Transverse colon (tissue), 4 donors: Measurements from ENCODE around the gene CUZD1. TPM values are rescaled to one million over a fixed set of nuclear protein-coding genes. Genes with fewer than 3 reads are reported as not detected.

Experiments used
- DNase-seq: peaks from one replicate; pipeline ENCODE4 v3.0.0-alpha.2; 2019
- H3K27ac ChIP-seq, 4 donors: fragments of 200-600 bp; sonication (generic); 2 replicates each; pipeline ENCODE4 v1.5.1; 2016 to 2018; ENCODE audit warnings: inconsistent platforms in 4 of 4
- H3K27me3 ChIP-seq: fragments of 200-600 bp; sonication (generic); 2 replicates; pipeline ENCODE4 v1.5.1; 2017; ENCODE audit warnings: inconsistent platforms
- H3K36me3 ChIP-seq, 4 donors: fragments of 200-600 bp; sonication (generic); 2 replicates each; pipeline ENCODE4 v1.5.1; 2017 to 2019; ENCODE audit warnings: inconsistent platforms in 4 of 4
- H3K4me1 ChIP-seq, 4 donors: fragments of 200-600 bp; sonication (generic); 2 replicates each; pipeline ENCODE4 v1.5.1; 2017 to 2020; ENCODE audit warnings: inconsistent platforms in 4 of 4
- H3K4me3 ChIP-seq, 4 donors: fragments of 200-600 bp; sonication (generic); 1 replicate in 1 of 4; 2 replicates in 3 of 4; pipeline versions ENCODE4 v1.5.1 to v1.6.1; 2017 to 2019; ENCODE audit warnings: inconsistent platforms in 4 of 4
- H3K9me3 ChIP-seq, 2 donors: fragments of 200-600 bp; sonication (generic); 2 replicates each; pipeline ENCODE4 v1.5.1; 2017 to 2019; ENCODE audit warnings: inconsistent platforms in 2 of 2
- EP300 ChIP-seq: sonication (generic); formaldehyde crosslinking; IDR thresholded peaks from one replicate; pipeline ENCODE4 v1.6.1; 2017; ENCODE audit warnings: antibody characterized with exemption, low read depth
- POLR2A ChIP-seq: fragments of 450-650 bp; IDR thresholded peaks from one replicate; pipeline ENCODE4 v1.6.1; 2016; ENCODE audit warnings: antibody characterized with exemption, mild to moderate bottlenecking, moderate library complexity
- POLR2AphosphoS5 ChIP-seq, 3 donors: sonication (generic); formaldehyde crosslinking; IDR thresholded peaks; one replicate each; pipeline ENCODE4 v1.6.1; 2016; ENCODE audit warnings: antibody characterized with exemption in 3 of 3
- WGBS, 2 donors: methylation state at CpG; one replicate each; pipeline ENCODE4 v1.1.5; 2018; ENCODE audit warnings: low coverage in 1 of 2; 5-methylcytosine and 5-hydroxymethylcytosine counted together
- in situ Hi-C, 4 donors: fragments of 200-750 bp; cut with MboI; loops; one replicate each; pipeline versions ENCODE4 v1.15.0 to v1.15.1; 2017; ENCODE audit warnings: low sequenced_read_pairs in 3 of 4, low pct_ligation_motif_present in 1 of 4, low pct_unique_long_range_greater_than_20kb in 1 of 4
- intact Hi-C: fragments of 100-400 bp; cut with DNase I; formaldehyde crosslinking; loops from one replicate; pipeline ENCODE4 v1.15.1; 2023; ENCODE audit warnings: low total_unique reads
- total RNA-seq, 4 donors: library from RNA; depleted of rRNA; stranded (reverse); fragments of >200 nt; gene quantifications; one replicate each; pipeline ENCODE4 v1.1.0, GENCODE V29; 2016
- TF ChIP-seq, protein P1 (sequence below), 5 experiments: fragments of 200-600 bp in 3 of 5; fragments of 450-650 bp in 2 of 5; sonication (generic) in 3 of 5; IDR thresholded peaks; 1 replicate in 2 of 5; 2 replicates in 3 of 5; pipeline ENCODE4 v1.5.1; 2016 to 2017; ENCODE audit warnings: antibody characterized with exemption in 5 of 5, inconsistent platforms in 3 of 5, mild to moderate bottlenecking in 2 of 5, moderate library complexity in 1 of 5

The CUZD1 gene
- total RNA-seq, 4 donors from 2014 or later: 0.41 to 1.1 TPM; not detected in 2

DNA sequence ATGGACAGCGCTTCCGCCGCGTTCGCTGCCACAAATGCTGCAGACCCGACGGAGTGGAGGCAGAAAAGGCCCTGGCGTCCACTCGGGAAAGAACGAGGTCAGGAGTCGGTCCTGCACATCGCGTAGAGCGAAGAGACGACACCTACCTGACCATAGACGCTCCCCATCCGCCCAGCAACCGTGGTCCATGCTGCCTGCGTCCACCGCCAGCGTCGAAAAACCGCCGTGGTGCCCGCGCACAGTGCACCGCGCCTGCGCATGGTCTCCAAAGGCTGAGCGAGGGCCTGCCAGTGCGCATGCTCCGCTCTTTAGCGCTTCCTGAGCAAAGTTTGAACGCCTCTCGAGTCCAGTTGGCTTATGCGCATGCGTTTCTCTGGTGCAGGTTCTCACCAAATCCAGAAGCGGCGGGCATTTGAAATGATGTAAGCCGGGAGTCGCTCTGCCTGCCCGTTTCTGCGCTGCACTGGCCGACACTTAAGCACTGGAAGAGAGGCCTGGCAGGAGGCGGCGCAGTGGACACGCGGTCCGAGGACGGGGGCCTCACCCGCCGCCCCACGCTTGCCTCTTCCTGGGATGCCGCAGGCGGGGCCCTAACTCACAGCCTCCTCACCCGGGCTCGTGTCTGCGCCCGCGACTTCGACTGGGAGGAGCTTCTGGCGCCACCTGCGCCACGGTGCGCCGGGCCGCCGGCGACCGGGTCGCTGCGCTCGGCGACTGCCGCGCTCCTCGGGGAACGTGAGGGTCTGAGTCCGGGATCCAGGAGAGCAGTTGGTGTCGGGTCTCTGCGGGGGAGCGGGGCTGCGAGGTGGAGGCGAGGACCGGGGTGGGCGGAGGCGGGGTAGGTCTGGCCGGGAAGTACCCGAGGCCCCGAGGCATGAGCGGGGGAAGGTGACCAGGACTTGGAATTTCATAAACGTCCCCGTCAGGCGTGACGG, 33.9 kb upstream of the CUZD1 start, which contains the start of gene FAM24B:
TSS of gene FAM24B (minus strand) at position 243 of the 935 bp plus-strand sequence. CDS start 29,066 bp downstream, outside the sequence.
- H3K36me3 ChIP-seq: no peaks in the 10 kb centered on the region
- 12% methylated on average over 75 of the region's 95 CpGs; no CpG with 5 or more reads in 1 of the 2 donors for WGBS, 2 donors
- peak within 1 kb of the TSS; percentile 40 to 70 (median 48) for H3K4me3 ChIP-seq
- intact Hi-C loops: loop anchor here (10.0 kb wide), 1 partner anchor 65 kb away; no protein-coding TSS in a partner anchor
- H3K9me3 ChIP-seq: no peaks in the 10 kb centered on the region
- in situ Hi-C loops: no loop called here
- H3K27me3 ChIP-seq: no peaks in the 10 kb centered on the region
- peak within 1 kb of the TSS; percentile 65 to 77 (median 72) for H3K27ac ChIP-seq
- TF ChIP-seq POLR2A: peak; percentile 45
- no peak for TF ChIP-seq EP300
- TF ChIP-seq POLR2AphosphoS5 (IDR thresholded peaks at IDR 0.05): peak in 1 of 3 donors; percentile 47
- H3K4me1 ChIP-seq: peaks cover 4 to 18% (median 11%) of the 10 kb centered on the region in 4 donors
- DNase-seq: peak; percentile 95

DNA sequence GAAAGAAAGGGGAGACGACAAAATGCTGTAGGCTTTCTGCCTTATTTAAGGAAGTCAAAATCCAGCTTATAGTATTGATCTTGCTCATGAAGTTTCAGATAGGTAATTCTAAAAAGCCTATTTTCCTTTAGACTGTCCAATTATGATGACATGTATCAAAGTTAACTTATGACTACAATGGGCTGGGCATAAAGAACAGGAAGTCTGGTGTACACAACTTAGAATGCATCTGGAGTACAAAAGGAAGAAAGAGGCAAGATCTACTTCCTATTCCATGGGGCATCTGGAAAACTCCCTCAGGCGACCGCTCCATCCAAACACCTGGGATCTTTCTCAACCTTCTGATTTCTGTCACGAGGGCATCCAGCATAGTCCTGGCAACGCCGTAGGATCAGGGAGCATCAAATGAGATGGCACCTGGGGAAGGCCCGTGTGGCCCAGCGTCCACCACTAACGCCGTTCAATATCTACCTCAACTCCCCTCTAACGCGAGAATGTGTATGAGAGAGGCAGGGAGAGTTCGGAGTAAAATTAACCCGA, 33.2 kb upstream of the CUZD1 start:
- peak; percentile 9 for DNase-seq
- in situ Hi-C loops (no loop called here), intact Hi-C loops (no loop called here)
- no peaks in the 10 kb centered on the region for H3K9me3 ChIP-seq
- H3K27me3 ChIP-seq: no peaks in the 10 kb centered on the region
- peak overlapping the region; percentile 40 to 70 (median 48) for H3K4me3 ChIP-seq
- 49 to 56% methylated on average over 3 to 13 of the region's 14 CpGs for WGBS, 2 donors
- no peaks in the 10 kb centered on the region for H3K36me3 ChIP-seq
- H3K4me1 ChIP-seq: peaks cover 4 to 18% (median 11%) of the 10 kb centered on the region in 4 donors
- TF ChIP-seq EP300: no peak
- TF ChIP-seq, protein P1, sequence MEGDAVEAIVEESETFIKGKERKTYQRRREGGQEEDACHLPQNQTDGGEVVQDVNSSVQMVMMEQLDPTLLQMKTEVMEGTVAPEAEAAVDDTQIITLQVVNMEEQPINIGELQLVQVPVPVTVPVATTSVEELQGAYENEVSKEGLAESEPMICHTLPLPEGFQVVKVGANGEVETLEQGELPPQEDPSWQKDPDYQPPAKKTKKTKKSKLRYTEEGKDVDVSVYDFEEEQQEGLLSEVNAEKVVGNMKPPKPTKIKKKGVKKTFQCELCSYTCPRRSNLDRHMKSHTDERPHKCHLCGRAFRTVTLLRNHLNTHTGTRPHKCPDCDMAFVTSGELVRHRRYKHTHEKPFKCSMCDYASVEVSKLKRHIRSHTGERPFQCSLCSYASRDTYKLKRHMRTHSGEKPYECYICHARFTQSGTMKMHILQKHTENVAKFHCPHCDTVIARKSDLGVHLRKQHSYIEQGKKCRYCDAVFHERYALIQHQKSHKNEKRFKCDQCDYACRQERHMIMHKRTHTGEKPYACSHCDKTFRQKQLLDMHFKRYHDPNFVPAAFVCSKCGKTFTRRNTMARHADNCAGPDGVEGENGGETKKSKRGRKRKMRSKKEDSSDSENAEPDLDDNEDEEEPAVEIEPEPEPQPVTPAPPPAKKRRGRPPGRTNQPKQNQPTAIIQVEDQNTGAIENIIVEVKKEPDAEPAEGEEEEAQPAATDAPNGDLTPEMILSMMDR (IDR thresholded peaks at IDR 0.05): no peak
- TF ChIP-seq POLR2A: no peak
- no peak for TF ChIP-seq POLR2AphosphoS5 (IDR thresholded peaks at IDR 0.05)
- peak overlapping the region; percentile 65 to 77 (median 72) for H3K27ac ChIP-seq

DNA sequence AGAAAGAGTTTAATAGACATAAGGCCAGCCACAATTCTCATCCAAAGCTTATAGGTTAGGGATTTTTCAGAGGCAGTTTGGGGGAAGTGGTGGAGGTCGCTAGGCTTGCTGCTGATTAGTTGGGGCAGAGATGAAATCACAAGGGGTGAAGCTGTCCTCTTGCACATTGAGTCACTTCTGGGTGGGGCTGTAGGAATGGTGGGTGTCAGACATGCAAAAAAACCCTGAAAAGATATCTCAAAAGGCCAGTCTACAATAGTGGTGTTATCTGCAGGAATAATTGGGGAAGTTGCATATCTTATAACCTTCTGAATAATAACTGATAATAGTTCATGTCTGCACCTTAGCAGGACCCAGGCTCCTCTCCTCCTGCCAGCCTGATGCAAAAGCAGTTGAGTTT, 31.6 kb upstream of the CUZD1 start:
- H3K27me3 ChIP-seq: no peaks in the 10 kb centered on the region
- 60 to 67% methylated on average over 1 of the region's 1 CpG for WGBS, 2 donors
- H3K9me3 ChIP-seq: no peaks in the 10 kb centered on the region
- no peak overlapping the region for H3K4me3 ChIP-seq
- H3K36me3 ChIP-seq: no peaks in the 10 kb centered on the region
- H3K27ac ChIP-seq: no peak overlapping the region
- TF ChIP-seq, protein P1 (IDR thresholded peaks at IDR 0.05): no peak
- TF ChIP-seq POLR2AphosphoS5 (IDR thresholded peaks at IDR 0.05): no peak
- TF ChIP-seq EP300: no peak
- in situ Hi-C loops: no loop called here
- H3K4me1 ChIP-seq: peaks cover 4 to 18% (median 11%) of the 10 kb centered on the region in 4 donors
- DNase-seq: no peak
- intact Hi-C loops: no loop called here

DNA sequence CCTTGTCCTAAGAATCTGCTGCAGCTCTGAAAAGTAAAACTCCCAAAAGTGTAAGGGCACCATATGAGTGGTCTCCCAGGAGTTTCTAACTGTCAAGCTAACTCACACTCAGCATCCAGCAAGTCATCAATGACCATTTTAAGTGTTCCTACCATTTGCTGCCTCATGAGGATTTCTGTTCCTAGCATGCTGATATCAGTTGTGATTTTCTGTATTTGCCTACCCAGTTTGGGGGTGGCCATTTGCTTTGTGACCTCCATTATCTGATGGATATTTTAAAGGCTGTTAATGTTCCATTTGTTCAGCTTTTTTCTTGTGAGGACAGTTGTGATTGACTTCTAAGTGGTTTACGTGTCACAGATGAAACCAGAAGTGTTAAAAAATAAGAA, 30.8 kb upstream of the CUZD1 start:
- Histone ChIP-seq H3K4me3 (no peak overlapping the region), H3K27ac (no peak overlapping the region), H3K27me3 (no peaks in the 10 kb centered on the region), H3K9me3 (no peaks in the 10 kb centered on the region), H3K4me1 (peaks cover 4 to 18% (median 11%) of the 10 kb centered on the region in 4 donors), H3K36me3 (no peaks in the 10 kb centered on the region)
- no peak for DNase-seq
- intact Hi-C loops: no loop called here
- in situ Hi-C loops: no loop called here
- TF ChIP-seq POLR2A (no peak), POLR2AphosphoS5 (IDR thresholded peaks at IDR 0.05) (no peak), EP300 (no peak)
- TF ChIP-seq, protein P1 (IDR thresholded peaks at IDR 0.05): no peak
- 78 to 85% methylated on average over 1 of the region's 1 CpG for WGBS, 2 donors
